Fibroblast of skin of abdomen (primary cell): ENCODE measurements around the gene TMEM161A.
"Not testable (repeated sequence)": the region's sequence is repeated elsewhere in the genome, so short reads cannot be mapped to it uniquely, and the experiment has no call there.

Source experiments
- DNase-seq: peaks from one replicate; pipeline ENCODE4 v3.0.0-alpha.2; 2013

The TMEM161A gene

DNA sequence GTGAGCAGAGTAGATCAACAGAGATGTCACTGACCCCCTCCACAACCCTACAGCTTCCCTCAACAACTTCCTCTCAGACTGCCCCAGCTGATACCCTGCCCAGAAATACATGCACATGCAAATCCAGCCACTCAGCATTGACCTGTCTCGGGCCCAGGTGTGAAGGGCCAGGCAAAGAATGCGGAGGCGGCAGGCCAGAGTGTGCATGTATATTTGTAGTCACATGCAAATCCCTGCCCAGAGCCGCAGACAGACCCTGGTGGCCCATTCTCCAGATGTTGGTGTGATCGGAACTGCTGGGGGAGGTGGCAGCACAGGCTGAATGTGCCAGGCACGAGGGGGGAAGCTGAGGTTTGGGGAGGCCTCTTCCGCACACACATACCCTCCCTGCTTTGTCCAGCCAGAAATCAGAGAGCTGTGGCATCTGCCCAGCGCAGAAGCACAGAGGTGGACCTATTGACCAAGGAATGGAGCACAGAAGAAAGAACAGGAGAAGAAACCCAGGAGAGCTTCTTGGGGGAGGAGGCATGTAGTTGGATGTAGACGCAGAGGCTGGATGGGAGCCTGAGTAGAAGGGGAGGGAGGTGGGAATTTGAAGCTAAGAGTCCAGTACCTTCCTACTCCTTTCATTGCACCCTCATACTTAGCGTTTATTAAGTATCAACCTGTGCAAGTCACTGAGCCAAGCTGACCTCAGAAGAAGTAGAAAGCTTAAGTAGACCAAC, 17.4 kb upstream of the TMEM161A start:
- no peak for DNase-seq

DNA sequence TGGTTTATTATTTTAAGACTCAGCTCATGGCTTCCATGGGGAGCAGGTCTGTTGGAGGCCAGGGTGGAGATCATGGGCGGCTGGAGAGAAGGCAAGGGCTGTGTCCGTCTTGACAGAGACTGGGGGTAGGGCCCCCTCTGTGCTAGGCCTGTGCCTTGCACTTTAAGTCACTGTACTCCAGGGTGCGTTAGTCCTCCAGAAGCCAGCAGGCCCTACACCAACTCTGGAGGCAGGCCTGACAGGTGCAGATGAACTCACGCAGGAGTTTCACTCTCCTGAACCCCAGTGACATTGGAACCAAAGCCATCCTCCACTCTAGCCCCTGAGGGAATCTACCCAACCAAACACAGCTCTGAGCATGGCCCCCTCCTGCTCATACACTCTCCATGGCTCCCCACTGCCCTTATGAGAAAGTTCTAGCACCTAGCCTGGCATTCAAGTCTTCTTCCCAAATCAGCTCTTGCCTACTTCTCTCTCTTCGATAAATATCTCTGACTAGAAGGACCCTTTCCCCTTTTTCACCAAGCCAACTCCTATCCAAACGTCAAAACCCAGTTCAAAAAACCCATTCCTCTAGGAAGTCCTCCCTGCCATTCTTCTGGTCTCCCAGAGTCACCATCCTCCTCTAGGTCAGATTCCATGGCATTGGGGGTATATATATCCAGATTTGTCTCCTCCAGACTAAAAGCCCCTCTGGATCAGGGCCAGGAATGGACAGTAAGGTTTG, 16.7 kb upstream of the TMEM161A start:
- no peak for DNase-seq

DNA sequence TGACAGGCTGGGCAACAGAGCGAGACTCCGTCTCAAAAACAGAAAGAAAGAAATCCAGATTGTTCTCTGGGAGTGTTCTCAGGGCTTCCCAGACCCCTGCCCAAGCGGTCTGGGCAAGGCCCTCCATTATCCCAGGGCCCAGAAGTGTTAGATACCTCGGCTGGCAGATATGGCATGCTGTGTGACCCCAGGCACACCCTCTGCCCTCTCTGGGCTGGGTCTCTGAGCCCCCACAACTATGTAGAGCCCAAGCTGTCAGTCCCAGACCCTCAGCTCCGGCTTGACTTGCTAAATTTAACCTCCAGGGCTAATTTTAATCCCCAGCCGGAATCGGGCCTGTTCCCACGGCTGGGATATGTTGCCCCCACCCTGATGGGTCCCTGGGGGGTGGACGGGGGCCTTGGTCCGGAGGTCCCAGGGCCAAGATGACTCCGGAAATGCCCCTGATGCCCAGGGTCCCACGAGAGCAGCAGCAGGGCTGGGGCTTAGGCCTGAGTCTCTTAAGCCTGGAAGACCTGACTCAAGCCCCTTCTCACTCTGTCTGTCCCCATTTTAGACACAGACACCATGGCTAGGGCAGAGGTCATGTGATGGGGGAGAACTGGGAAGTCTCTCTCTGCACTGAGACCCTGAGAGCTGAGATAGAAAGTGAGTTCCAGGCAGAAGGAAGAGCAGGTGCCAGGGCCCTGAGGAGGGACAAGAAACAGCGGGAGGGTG, 14.5 kb upstream of the TMEM161A start:
- DNase-seq: no peak

DNA sequence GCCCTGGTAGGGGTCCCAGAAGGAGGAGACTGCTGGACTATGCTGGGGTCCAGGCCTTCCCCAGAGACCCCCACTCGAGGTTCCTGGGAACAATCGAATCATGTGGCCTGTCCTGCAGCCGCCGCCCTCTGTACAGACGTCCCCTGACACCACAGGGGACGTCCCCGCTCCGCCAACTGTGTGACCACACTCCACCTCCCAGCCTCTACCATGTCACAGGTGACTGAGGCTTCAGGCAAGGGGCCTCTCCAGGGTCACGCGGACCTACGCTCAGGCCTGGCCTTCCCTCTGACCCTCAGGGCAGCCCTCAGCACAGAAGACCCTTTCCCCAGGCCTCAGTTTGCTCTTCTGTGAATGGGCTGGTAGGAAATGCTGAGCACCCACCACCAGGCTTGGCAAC, 13.1 kb upstream of the TMEM161A start:
- no peak for DNase-seq

DNA sequence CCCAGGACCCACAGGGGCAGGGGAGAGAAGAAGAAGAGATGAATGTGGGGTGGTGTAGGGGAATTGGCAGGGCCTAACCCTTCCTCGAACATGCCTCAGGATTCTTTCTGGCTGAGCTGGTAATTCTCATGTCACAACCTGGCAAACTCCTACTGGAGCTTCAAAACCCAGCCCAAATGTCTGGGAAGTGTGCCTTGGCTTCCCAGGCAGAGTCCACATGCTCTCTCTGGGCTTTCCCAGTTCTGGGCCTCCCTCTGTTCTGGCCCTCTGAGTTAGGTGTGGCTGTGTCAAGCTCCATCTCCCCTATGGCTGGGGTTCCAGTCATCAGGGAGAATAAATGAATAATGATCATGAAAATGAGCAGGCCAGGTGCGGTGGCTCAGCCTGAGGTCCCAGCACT, 11.2 kb upstream of the TMEM161A start:
- DNase-seq: no peak

DNA sequence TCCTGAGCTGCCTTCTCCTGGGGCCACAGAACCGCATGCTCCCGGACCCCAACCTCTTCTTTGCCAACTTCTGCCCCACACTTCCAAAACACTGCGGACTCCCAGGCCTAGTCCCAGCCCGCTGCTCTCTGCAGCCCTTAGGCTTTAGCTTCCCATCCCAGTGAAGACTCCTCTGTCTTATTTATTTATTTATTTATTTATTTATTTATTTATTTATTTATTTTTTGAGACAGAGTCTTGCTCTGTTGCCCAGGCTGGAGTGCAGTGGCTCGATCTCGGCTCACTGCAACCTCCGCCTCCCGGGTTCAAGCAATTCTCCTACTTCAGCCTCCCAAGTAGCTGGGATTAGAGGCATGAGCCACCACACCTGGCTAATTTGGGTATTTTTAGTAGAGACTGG, 10.2 kb upstream of the TMEM161A start:
- DNase-seq: not testable (repeated sequence)

DNA sequence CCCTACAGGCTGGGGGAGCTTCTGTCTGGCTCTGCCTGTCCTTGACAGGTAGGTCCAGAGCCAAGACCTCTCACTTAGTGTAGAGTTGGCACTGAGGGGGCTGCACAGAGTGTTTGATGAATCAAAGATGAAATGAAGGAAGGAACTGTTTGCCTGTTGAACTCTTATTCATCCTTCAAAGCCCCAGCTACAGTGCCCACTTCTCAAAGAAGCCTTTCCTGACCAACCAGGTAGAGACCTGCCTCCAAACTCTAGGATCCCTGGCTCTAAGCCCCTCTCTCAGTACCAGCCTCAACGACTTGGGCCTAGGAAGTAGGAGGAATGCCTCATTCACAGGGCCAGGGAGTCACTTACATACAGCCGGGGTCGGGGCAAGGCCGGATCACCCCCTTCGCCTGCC, 9.1 kb upstream of the TMEM161A start:
- DNase-seq: no peak

DNA sequence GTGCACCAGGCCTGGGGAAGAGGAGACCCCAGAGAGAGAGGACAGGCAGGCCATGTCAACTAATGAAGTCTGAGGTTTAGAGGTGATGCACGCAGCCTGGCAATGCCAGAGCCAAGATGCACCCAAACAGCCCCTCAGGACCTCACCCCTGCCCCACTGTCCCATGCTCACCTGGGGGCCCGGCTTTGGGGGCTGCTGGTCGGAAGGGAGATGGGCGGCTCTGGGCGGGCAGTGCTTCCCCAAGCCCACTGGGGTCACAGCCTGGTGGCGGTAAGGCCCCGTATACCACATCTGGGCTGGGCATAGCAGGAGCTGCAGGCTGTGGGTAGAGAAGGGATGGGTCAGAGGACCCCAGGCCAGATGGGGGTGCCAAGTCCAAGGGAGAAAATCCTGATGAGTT, 8.6 kb upstream of the TMEM161A start:
- DNase-seq: no peak

DNA sequence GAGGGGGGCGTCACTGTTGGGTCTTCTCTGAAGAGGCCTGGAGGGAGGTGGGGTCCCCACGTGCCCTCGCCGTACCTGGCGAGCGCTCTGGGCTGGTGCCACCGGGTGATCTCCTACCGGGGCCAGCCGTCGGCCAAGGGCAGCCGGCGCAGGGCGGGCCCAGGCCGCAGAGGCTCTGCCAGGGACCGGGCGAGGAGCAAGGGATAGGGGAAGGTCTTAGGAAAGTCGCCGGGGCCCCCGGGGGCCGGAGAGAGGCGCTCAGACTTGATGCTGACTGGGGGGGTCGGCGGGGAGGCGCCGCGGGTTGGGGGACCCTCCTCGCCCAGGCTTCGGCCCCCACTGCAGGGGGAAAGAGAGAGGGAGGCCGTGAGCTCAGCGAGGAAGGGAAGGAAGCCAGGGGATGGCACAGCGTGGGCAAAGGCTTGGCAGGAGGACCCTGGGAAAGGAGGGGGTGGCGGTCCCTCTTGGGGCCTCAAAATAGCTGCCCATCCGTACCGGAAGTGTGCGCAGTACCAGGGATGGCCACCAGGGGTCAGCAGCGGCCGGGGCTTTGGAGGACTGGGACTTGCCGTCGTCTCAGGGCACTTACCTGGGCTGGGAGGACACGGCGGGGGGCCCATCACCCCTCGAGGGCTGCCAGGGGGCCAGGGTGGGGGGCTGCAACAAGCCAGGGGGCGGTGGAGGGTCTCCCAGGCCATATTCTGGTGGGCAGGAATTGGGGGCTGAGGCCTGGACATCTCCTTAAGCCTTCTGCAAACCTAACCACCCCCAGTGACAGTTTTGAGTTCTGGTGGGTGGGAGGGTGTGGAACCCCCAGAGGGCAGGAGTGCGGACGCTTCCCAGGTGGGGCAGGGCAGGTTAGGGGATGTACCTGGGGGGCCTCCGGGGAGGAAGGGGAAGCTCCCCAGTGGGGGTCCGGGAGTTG, 7.7 kb upstream of the TMEM161A start:
- DNase-seq: peak; percentile 53

DNA sequence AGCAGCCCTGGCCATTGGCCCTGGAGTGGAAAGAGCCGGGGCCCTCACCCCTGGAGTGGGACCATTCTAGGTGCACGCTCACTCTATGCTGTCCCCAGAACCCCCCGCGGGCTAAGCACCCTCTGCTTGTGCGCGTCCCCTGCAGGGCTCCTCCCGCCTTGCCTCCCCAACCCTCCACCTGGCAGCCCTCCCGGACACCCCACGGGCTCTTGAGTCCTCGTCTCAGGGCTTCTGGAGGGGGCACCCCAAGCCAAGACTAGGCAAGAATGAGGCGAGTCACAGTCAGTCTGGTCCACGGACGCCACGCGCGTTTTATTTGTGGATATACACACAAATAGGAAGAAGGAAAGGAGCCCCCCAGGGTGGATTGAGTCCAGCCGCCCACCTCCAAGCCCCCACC, 7.0 kb upstream of the TMEM161A start:
- no peak for DNase-seq

DNA sequence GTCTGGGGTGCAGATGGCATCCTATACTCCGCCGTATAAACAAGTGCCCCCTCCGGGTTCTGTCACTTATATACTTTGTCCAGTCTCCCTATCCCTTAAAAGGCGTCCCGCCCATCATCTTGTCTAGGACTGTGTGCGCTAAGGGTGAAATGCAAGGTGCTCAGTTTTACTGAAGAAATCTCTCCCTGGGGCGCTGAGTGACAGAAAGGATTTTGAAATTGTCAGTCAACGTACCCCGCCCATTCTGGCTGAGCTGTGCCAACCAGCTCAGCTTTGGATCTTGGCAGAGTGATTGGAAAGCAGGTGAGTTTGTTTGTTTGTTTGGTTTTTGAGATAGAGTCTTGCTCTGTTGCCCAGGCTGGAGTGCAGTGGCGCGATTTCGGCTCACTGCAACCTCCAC, 4.1 kb upstream of the TMEM161A start:
- no peak for DNase-seq

DNA sequence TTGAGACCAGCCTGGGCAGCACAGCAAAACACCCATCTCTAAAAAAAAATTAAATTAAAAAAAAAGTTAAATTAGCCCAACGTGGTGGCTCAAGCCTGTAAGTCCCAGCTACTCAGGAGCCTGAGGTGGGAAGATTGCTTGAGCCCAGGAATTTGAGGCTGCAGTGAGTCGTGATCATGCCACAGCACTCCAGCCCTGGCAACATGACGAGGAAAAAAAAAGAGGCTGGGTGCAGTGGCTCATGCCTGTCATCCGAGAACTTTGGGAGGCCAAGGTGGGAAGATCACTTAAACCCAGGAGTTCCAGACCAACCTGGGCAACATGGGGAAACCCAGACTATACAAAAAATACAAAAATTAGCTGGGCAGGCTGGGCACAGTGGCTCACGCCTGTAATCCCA, 2.2 kb upstream of the TMEM161A start:
- peak; percentile 16 for DNase-seq

DNA sequence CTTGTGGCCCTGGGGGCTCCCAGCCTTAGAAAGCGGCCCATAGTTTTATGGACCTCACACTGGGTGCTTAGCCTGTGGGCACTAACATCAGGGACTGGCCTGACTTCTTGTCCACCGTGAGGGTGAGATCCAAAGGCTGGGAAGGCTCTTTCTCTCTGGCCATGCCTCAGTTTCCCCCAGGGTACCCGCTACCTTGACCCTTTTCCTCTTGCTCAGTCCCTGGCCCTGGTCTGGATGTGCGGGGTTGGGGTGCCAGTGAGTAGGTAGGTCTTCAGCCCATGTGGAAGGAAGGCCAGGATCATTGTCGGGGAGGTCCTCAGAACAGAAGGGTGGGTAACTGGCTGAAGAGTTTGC, 1.6 kb upstream of the TMEM161A start:
- DNase-seq: no peak

DNA sequence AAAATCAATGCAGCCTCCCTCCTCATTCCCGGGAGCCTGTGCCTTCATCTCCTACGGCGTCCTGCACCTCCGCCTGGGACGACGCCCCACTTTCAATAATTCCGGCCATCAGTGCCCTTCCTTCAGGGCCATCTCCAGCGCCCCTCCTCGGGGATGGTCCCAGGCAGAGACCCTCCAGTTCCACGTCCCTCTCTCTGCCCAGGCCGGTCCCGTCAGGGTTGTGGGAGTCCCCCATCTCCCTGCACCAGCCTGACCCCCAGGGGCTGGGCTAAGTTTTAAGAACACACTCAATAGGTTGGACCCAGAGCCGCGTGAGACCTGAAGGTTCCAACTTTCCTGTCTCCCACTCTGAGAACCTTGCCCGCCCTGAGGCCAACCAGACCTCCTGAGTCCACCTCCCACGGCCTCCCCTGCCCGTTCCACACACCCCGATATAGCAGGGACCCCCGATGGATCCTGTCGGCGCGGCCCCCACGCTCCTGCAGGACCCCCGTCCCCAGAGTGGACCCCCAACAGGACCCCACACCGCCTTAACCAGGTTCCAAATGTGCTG, 646 bp downstream of the TMEM161A start:
- DNase-seq: no peak

DNA sequence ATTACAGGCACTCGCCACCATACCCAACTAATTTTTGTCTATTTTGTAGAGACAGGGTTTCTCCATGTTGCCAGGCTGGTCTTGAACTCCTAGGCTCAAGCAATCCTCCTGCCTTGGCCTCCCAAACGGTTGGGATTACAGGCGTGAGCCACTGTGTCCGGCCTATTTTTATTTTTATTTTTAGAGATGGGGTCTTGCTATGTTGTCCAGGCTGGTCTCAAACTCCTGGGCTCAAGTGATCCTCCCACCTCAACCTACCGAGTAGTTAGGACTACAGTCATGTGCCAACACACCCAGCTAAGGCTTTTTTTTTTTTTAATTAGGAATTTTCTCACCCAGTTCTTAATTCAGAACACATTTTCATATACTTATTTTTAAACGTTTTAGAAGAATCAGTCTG, 2.6 kb downstream of the TMEM161A start:
- not testable (repeated sequence) for DNase-seq

DNA sequence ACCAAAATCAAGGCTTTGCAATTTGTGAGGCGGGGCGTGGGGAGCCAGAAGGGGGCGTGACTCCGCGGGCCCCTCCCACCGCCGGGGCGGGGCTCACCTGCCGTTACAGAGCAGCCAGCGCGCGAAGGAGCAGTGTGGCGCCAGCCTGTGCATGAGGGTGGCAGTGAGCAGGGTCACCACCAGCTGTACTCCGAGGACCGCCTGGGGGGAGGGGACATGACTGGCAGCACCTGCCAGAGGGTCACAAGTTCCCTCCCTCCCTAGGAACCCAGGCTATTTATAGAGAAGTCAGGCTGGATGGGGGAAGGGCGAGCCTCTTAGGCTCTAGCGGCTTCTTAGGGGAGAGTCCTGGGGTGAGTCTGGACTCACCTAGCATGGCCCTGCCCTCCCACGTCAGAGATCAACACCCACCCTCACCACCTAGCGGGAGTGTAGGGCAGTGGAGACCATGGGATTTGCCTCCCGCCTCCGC, 3.6 kb downstream of the TMEM161A start:
- no peak for DNase-seq

DNA sequence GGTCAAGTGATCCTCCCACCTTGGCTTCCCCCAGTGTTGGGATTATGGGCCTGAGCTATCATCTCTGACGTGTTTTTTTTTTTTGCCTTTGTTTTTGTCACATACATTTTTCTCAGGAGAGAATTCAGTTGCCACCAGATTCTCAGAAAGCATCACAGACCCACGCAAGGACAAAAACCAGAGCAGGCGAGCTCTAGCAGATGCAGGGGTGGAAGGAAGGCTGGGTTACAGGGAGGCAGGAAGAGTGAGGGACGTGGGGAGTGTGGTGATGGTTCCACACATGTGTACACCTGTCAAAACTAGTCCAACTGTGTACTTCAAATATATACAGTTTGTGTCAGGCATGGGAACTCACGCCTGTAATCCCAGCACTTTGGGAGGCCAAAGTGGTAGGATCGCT, 4.3 kb downstream of the TMEM161A start:
- DNase-seq: no peak

DNA sequence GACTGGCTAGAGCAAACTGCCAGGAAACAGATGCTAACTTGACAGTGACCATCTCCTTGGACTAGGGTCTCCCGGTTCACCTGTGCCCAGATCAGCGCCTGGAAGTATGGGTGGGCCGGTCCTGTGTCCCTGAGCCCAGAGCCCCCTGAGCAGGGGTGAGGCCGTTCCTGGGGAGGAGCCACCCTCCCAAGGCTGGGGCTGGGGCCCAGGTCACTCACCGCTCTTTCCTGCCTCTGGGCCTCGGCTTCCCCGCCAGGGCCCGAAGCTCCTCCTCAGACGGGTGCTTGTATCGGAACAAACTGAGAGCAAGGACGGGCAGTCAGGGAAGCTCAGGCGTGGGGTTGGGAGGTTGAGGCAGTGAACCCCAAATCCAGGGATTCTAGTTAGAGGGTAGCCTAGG, 5.4 kb downstream of the TMEM161A start:
- no peak for DNase-seq

DNA sequence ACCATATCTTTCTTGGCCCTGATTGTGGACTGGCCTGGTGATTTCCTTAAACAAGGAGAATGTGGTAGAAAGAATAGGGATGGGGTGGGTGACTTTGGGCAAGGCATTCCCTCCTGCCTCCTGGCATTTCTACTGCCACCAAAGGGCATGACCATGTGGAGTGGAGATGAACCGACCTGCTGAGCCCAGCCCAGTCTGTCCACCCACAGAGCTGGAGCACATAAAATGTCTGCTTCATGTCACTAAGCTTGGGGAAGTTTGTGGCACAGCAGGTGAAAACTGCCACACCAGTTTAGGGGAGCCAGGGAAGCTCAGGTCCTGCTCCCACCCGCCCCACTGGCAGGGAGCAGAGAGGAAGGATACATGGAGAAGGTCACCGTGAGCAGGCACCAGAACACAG, 6.3 kb downstream of the TMEM161A start:
- no peak for DNase-seq

DNA sequence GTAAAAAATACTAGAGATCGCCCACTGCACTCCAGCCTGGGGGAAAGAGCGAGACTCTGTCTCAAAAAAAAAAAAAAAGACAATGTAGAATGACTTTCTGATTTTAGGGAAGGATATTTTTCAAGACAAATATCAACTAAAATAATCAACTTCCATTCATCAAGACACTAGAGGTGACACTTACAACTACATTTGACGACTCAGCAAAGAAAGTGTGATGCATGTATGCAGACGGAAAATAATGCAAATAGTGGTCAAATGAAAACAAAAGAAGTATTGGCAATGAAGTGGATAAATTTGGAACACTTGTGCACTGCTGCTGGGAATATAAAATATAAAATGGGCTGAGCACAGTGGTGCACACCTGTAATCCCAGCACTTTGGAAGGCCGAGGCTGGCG, 12.2 kb downstream of the TMEM161A start:
- DNase-seq: no peak

DNA sequence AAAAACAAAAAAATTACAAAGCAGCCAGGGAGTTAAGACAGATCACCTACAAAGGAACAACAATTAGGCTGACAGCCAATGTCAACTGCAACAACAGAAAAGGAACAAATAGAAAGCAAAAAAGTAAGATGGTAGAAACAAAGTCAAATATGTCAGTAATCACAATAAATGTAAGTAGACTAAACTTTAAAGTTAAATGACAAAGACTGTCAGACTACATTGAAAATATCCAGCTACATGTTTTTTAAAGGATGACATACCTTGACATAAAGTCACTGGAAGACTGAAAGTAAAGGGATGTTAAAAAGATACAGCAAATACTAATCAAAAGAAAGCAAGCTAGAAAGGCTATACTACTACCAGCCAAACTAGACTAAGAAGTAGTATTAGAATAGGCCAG, 14.9 kb downstream of the TMEM161A start:
- no peak for DNase-seq

DNA sequence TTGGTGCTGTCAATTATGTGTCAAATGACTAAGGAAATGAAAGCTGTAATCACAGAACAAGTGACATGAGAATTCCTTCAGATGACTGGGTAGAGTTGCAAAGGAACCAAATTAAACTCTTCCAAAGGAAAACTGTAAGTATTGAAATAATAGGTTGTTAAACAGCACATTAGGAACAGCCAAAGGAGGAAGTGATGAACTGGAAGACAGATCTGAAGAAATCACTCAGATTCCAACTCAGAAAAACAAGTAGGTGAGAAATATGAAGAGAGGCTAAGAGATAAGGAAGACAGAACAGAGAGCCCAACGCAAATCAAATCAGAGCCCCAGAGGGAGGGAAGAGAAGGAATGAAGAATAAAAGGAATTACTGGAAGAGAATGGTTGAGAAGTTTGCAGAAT, 15.4 kb downstream of the TMEM161A start:
- no peak for DNase-seq
